Mucosa of descending colon (tissue), 3 donors: ENCODE data around the gene TTLL6. TPM values are rescaled to one million over a fixed set of nuclear protein-coding genes. Genes with fewer than 3 reads are reported as not detected.
A peak's percentile ranks its signal among the peaks of the same experiment; 100 is the strongest.

Experiments
- ATAC-seq: fragments of 200-7000 bp; cut with Tn5 transposase; one replicate; pipeline ENCODE4 v1.9.1; 2020; ENCODE audit warnings: mild to moderate bottlenecking, moderate library complexity
- DNase-seq, 3 donors: peaks; one replicate each; pipeline ENCODE4 v3.0.0-alpha.2; 2020
- H3K36me3 ChIP-seq: fragments of 200-600 bp; one replicate; pipeline ENCODE4 v1.8.0; 2021; ENCODE audit warnings: low read depth, mild to moderate bottlenecking
- H3K4me1 ChIP-seq: fragments of 200-600 bp; one replicate; pipeline ENCODE4 v1.8.0; 2021; ENCODE audit warnings: low read depth, mild to moderate bottlenecking
- H3K4me3 ChIP-seq: fragments of 200-600 bp; one replicate; pipeline ENCODE4 v1.8.0; 2021; ENCODE audit warnings: mild to moderate bottlenecking
- H3K9me3 ChIP-seq: fragments of 200-600 bp; one replicate; pipeline ENCODE4 v1.8.0; 2021; ENCODE audit warnings: mild to moderate bottlenecking
- intact Hi-C, 2 donors: fragments of 100-400 bp; cut with DNase I in 1 of 2; cut with micrococcal nuclease in 1 of 2; formaldehyde crosslinking; loops; one replicate each; pipeline versions ENCODE4 v1.11.0 to v1.11.1; 2022; cut with DNase I, micrococcal nuclease
- total RNA-seq, 3 donors: library from RNA; stranded (reverse); fragmentation: NEBNext Ultra II Directional in 2 of 3; extraction: Animal tissue kit (Norgen Biotek cat#: 25700) in 2 of 3; gene quantifications; one replicate each; pipeline versions ENCODE4 v1.2.1 to v1.2.4, GENCODE V29; 2021 to 2023
- TF ChIP-seq, protein P1 (sequence below): fragments of 200-600 bp; IDR thresholded peaks from one replicate; pipeline ENCODE4 v1.8.0; 2022; ENCODE audit warnings: antibody characterized with exemption, mild to moderate bottlenecking
- donor health status: DM: no; HTN: no; CAD: no; lungs with moderate emphysema.
- donor health status: DM: no; HTN: no; CAD: no.
- donor health status: DM: no; HTN: yes; CAD: no.

Gene TTLL6
- total RNA-seq, 3 donors from 2014 or later = 10.7 to 25.1 (median 12.2) TPM

DNA sequence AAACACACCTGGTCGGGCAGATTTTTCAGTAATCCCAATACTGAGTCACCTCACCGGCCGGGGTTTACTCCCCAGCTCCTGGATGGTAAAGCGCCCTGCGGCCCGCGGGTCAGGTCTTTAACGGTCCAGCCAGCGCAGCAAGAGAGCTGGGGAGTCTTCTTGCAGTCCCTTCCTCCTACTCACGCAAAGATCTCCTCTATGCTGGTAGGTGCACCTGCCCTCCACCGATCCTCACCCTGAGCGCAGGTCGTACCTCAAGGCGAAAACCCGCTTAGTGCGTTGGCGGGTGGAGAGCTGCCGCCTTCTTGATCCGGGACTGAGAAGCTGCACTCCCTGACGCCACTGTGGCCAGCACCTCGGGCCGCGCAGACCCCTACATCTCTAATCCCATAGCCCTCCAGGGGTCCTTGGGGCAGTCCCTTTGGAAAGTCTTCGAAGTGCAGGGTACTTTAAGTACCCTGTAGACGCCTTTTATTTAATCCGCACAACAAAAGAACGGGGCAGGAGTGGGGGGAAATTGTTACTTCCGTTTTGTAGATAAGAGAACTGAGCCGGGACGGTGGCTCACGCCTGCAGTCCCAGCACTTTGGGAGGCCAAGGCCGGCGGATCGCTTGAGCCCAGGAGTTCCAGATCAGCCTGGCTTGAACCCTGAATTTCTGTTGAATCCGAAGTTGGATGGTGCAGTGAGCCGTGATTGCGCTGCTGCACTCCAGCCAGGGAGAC, 78.1 kb downstream of the TTLL6 start:
- ATAC-seq = no peak
- no peaks in the 10 kb centered on the region for H3K4me1 ChIP-seq
- TF ChIP-seq, protein P1, sequence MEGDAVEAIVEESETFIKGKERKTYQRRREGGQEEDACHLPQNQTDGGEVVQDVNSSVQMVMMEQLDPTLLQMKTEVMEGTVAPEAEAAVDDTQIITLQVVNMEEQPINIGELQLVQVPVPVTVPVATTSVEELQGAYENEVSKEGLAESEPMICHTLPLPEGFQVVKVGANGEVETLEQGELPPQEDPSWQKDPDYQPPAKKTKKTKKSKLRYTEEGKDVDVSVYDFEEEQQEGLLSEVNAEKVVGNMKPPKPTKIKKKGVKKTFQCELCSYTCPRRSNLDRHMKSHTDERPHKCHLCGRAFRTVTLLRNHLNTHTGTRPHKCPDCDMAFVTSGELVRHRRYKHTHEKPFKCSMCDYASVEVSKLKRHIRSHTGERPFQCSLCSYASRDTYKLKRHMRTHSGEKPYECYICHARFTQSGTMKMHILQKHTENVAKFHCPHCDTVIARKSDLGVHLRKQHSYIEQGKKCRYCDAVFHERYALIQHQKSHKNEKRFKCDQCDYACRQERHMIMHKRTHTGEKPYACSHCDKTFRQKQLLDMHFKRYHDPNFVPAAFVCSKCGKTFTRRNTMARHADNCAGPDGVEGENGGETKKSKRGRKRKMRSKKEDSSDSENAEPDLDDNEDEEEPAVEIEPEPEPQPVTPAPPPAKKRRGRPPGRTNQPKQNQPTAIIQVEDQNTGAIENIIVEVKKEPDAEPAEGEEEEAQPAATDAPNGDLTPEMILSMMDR = no peak
- no peaks in the 10 kb centered on the region for H3K36me3 ChIP-seq
- intact Hi-C loops = no loop called here
- H3K9me3 ChIP-seq = no peaks in the 10 kb centered on the region
- H3K4me3 ChIP-seq = no peak overlapping the region
- no peak for DNase-seq

DNA sequence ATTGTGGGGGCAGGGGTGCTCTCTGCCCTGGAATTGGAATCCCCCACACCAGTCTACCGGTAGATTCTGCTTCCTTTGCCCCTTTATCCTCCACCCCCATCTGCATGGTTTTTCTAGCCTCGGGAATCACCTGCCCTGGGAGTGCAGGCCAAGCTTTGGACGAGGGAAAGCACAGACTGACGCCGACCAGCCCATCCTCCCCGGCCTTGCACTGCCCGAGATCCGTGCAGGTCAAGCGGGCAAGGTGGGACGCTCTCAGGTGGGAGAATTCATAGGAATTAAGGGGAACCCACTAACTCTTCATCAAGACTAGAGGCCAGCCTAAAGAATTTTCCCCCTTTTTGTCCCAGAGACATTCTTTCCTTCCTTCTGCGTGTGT, 78.6 kb downstream of the TTLL6 start:
- TF ChIP-seq, protein P1 = no peak
- Histone ChIP-seq H3K4me3 (no peak overlapping the region), H3K9me3 (no peaks in the 10 kb centered on the region), H3K36me3 (no peaks in the 10 kb centered on the region), H3K4me1 (no peaks in the 10 kb centered on the region)
- no peak for ATAC-seq
- no peak for DNase-seq
- intact Hi-C loops = no loop called here

DNA sequence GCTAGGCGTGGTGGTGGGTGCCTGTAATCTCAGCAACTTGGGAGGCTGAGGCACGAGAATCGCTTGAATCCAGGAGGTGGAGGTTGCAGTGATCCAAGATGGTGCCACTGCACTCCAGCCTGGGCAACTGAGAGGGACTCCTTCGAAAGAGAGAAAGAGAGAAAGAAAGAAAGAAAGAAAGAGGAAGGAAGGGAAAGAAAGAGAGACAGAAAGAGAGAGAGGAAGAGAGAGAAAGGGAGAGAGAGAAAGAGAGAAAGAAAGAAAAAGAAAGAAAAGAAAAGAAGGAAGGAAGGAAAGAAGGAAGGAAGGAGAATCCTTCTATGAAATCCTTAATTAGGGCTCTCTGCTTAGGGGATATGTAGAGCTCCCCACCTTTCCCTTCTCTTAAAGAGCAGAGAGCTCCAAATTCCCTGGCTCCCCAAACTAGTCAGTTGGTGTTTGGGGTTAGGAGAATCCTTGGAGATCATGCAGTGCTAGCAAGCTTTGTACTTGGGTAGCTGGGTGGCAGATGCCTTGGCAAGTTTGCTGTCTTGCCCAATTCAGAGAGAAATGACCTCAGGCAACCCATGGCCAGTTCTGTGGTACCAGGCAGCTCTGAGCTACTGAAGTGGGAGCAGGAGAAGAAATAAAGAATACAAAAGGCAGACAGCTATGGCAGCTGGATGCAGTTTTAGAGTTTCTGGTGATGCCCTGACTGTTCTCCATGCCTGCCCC, 79.5 kb downstream of the TTLL6 start:
- TF ChIP-seq, protein P1 = no peak
- no peaks in the 10 kb centered on the region for H3K4me1 ChIP-seq
- ATAC-seq (no peak), DNase-seq (no peak)
- no peaks in the 10 kb centered on the region for H3K9me3 ChIP-seq
- no peaks in the 10 kb centered on the region for H3K36me3 ChIP-seq
- no peak overlapping the region for H3K4me3 ChIP-seq
- intact Hi-C loops = no loop called here

DNA sequence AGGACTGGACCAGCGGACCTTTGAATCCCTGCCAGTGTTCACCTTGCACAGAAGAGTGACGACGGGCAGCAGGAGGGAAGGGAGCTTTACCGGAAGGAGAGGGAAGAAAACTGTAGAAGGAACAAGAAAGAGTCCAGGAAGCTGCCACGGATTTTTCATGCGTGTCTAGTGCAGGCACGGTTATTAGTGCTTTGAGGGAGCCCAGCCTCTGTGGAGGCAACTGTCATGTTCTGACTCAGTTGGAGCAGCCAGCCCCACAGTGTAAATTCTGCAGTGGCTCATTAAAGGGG, 82.0 kb downstream of the TTLL6 start:
- Histone ChIP-seq H3K4me1 (no peaks in the 10 kb centered on the region), H3K36me3 (no peaks in the 10 kb centered on the region), H3K4me3 (no peak overlapping the region), H3K9me3 (no peaks in the 10 kb centered on the region)
- DNase-seq (no peak), ATAC-seq (peak; percentile 50)
- intact Hi-C loops = no loop called here
- TF ChIP-seq, protein P1 = no peak

DNA sequence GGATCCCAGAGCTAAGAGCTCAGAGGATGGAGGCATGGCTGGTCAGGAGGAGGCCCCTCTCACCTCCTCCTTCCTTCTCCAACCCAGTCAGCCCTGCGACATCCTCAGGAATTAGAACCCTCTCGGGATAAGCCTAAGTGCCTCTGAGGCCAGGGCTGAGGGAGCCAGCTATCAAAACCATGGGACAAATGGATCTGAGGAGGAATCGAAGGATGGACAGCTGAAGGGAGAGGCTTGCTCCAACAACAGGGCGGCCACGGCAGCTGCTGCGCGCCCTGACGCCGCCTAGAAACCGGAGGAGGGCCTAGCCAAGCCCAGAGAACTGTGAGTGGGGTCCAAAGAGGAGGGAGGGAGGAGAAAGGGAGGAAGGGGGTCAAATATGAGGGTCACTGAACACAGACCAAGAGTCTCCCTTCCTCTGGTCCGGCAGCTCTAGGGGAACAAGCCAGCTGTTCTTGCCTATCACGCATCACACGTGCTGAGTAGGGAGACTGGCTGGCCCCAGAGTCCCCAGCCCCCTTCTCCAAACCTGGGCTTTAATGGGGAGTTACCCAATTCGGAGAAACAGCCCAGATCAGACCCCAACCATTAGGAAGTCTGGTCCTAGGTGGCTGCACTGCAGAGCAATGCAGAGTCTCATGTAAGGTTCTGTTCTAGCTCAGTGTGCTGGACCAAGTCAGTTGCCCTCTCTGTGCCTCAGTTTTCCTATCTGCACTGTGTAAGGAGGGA, 82.5 kb downstream of the TTLL6 start:
- H3K36me3 ChIP-seq = no peaks in the 10 kb centered on the region
- ATAC-seq = peak; percentile 19
- intact Hi-C loops = no loop called here

More for the DNA sequence above, 82.5 kb downstream of the TTLL6 start:
- DNase-seq = no peak
- no peak overlapping the region for H3K4me3 ChIP-seq
- TF ChIP-seq, protein P1 = no peak
- H3K4me1 ChIP-seq = no peaks in the 10 kb centered on the region
- H3K9me3 ChIP-seq = no peaks in the 10 kb centered on the region
